Lung microvascular endothelial cell (primary cell): ENCODE results near the gene BHLHE23. TPM values are rescaled to one million over a fixed set of nuclear protein-coding genes. Genes with fewer than 3 reads are reported as not detected.

ENCODE experiments used
- DNase-seq, 2 donors: peaks; one replicate each; pipeline versions ENCODE4 v3.0.0 to v3.0.0-alpha.2; 2010; ENCODE audit warnings: low read depth in 2 of 2
- total RNA-seq: library from RNA; depleted of rRNA; stranded (reverse); fragments of >200 nt; gene quantifications from 2 replicates; pipeline ENCODE4 v1.2.1, GENCODE V29; 2014

Gene BHLHE23
- not detected in 2 replicates for total RNA-seq

DNA sequence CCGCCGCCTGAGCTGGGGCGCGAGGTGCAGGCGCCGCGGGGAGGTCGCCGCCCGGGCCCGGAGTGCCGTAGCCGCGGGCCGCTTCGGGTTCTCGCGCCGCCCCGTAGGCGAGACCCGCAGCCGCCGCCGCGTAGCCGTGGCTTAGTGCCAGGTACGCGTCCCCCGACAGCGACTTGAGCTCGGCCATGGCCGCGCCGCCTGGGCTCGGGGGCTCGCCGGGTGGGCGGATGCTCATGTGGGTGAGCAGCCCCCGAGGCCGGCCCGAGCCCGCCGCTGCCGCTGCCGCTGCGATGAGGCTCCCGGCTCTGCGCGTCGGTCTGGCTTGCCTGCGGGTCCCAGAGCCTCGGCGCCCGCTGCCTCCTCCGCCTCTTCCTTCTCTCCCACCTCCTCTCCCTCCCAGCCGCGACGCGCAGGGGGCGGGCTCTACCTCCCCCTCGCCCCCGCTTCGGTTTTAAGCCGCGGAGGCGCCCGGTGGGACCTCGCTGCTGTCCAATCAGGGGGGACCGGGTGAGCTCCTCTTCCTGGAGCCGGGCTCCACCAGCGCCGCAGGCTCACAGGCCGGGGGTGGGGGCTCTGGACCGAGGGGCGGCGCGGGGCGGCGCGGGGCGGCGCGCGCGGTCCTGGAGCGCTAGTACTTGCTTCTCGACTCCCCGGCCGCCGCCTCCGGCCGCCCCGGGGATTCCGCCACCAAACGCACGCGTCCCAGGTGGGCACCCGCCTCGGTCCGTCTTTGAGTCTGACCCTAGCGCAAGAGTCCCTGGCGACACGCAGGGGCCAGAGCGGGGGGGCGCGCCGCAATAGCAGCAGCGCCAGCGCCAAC is at the start of gene BHLHE23:
BHLHE23 (minus strand) TSS at position 425 of the 820 bp plus-strand sequence; CDS start at position 235, 190 bp downstream.
- no peak for DNase-seq

DNA sequence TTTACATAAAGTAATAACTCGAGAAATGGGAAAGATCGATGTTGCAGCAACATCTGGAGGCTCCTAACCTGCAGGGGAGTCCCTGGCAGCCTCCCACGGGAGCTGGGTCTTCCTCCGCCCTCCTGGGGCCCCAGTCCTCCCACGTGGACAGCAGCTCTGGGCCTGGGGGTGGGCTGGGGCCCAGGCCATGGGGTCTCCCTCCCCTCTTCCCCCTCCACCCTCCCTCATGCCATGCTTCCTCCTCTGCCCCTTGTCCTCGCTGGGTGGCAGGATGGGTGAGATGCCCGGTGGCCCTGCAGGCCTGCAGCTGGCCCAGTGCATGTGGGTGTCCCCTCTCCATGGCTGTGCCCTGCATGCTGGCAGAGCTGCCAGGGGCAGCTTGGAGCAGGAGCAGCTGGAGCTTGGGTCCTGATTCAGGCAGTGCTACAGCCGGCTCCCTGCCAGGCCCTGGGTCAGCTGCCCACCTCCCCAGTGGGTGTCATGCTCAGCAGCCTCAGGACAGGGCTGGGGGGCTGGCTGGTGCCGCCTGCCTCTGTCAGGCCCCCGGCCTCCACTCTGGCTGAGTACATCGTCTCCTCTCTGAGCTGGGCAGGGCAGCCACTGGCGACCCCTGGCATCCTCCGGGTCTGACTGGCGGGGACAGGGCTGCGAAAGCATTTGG is 48.9 kb upstream of the BHLHE23 start:
- DNase-seq, result no peak

DNA sequence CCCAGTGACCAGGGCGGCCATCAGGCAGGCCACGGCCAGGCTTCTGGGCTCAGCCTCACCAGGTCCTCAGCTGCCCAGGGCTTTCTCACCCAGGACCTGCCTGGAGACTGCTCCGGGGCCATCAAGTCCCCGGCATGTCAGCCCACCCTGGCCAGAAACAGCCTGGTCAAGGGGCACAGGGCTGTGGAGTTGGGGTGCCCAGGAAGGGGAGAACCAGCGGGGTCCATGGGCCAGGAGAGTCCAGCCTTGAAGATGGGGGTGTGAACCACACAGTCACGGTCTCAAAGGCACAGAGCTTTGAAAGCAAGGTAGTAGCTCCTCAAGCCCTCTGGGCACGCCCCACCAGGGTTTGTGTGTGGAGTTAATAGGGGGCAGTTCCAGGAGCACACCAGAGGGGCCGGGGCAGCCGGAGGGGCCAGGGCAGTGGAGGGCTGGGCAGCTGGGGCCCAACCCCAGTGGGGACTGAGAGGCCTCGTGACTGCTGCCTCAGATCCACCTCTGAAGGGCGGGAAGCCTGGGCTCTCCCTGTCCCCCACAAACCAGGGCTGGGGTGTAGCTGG is 48.0 kb upstream of the BHLHE23 start:
- DNase-seq, result no peak

DNA sequence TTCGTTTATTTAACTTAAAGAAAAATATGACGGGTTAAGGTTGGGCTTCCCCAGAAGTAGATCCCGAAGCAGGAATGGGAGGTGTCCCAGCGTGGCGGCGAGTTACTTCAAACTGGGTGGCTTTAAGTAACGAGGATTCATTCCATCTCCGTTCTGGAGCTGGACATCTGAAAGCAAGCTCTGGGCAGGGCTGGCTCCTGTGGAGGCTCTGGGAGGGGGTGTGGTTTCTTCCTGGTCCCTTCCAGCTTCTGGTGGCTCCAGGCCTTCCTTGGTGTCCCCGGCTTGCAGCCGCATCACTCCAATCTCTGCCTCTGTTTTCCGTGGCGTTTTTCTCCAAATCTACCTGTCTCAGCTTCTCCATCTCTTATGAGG is 47.3 kb upstream of the BHLHE23 start:
- no peak for DNase-seq

DNA sequence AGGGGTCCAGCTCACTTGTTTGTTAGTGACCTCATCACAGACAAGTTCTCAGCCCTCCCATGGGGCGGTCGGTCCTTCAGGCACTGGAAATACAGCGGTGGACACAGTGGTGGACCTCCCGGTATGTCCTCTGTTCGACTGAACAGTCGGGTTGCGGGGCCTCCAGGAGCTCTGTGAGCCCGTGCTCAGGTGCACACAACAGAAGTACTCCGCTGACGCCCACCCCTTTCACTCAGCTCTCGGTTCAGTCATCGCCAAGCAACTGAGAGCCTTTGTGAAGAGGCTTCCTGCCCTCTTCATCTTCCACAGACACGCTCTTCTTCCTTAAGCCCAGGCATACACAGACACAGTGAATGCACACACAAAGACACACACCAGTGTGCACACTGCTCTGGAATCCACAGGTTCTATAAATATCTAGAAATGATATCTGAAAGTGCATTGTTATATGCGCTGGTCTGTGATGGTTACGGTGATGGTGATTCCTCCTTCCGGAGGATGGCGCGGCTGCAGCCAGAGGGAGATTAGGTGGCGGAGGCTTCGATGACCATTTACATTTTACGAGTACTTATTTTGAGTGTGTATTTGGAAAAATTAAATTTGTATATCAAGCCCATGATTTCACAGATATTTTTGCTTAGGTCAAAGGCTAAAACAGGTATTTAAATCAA is 46.8 kb upstream of the BHLHE23 start:
- DNase-seq, result no peak

DNA sequence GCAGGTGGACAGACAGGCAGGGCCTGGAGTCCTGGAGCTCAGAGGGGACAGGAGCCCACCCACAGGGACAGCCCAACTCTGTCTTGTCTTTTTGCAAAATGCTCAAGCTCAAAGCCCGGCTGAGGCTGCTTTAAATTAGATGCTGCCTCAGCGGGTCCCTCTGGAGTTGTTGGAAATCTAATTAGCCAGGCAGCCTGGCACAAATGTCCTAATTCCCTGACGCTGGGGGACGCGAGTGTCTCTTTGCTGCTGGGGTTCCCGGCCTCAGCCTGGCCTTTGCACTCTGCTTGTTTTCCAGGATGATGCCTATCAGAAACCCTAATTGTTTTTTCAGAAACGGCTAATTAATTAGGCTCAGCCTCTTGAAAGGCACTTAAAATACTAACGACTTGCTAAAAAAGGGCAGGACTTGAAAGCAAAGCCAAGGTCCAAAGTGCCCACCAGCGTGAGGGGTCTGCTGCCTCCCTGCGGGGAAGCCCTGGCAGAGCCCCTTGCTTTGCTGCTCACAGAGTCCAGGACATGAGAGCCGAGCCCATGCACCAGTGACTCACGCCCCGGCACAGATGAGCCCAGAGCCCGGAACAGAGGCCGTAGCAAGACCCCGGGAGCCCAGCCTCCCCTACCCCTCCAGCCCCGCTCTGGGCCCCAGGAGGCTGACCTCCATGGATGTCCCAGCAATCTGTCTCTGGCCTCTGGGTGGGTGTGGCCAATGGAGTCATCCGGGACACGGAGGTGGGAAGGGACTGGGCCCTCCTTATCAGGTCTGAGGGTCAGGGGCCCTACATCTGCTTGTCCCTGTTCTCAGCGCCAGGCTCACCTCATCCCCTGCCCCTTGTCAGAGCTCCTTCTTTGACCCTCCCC is 46.0 kb upstream of the BHLHE23 start:
- DNase-seq, result no peak

DNA sequence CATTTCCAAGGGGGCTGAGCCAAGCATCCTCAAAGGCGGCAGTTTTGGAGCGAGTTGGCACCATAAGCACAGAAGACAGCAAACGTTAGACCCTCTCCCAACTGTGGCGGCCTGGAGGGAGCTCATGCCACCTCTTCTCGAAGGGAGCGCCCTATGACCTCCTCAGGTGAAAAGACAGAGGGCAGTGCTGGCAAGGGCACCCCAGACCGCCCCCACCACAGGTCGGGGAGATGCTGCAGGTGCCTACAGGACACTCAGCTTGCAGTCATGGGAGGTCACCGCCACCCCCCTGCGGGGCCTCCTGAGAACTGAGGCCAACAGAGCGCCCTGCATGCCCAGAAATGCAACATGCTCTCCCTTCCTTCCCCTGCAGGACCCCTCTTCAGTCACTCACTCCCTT is 45.1 kb upstream of the BHLHE23 start:
- DNase-seq, result no peak

DNA sequence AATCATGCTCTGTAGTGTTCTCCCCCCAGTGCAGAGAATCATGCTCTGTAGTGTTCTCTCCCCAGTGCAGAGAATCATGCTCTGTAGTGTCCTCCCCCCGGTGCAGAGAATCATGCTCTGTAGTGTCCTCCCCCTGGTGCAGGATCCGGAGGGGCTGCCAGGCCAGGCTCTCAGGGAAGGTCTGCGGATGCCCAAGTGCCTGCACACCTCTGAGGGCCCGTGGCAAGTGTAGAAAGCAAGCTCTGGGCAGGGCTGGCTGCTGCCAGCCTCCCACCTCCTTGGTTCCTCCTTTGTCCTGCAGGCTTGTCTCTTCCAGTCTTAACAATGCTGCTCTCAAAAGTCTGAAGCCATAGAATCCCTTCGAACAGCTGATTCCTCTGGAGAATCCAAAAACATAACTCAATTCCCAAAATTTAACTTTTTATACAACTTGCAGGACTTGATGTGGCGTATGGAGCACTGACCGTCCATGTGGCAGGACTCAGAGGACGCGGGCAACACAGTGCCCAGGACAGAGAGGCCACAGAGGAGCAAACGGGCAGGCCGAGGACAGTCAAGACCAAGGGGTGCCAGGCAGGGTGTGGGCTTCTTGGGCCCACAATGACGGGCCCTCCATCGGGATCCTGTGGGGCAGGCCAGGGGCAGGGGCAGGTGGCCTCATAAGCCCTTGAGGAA is 44.6 kb upstream of the BHLHE23 start:
- DNase-seq, result no peak

DNA sequence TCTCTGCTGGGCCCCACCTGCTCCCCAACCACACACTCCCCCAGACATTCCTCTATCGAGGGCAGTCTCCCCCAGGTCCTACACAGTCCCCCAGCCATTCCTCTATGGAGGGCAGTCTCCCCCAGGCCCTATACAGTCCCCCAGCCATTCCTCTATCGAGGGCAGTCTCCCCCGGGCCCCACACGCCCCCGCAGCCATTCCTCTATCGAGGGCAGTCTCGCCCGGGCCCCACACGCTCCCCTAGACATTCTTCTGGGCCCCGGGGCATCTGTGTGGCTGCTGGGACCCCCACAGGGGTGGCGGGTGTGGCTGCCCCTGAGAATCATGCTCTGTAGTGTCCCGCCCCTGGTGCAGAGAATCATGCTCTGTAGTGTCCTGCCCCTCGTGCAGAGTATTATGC is 43.6 kb upstream of the BHLHE23 start:
- DNase-seq, result no peak

DNA sequence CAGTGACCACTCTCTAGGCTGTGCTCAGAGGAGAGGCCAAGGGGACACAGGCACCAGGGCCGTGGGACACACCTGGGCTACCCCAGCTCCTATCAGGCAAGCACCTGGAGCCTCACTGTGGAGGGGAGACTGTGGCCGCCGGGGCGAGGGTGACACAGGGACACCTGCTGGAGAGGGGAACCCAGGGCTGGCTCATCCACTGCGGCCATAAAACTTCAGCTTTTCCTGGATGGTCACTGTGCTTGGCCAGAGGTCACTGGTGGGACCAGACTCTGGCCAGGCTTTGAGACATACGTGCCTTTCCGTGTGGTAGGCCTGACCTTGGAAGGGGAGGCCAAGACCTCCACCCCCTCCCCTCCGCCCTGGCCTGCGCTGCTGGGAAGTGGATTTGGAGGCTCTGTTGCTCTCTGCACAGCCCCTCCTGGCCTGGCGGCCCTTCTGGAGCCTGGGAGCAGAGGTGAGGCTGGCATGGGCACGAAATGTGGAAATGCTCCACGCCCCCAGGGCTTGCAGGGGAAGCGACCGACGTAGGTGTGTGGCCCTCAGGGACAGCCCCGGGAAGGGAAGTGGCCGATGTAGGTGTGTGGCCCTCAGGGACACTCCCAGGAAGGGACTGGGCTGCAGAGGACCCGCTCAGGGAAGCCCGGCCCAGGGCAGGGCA is 42.9 kb upstream of the BHLHE23 start:
- no peak for DNase-seq

DNA sequence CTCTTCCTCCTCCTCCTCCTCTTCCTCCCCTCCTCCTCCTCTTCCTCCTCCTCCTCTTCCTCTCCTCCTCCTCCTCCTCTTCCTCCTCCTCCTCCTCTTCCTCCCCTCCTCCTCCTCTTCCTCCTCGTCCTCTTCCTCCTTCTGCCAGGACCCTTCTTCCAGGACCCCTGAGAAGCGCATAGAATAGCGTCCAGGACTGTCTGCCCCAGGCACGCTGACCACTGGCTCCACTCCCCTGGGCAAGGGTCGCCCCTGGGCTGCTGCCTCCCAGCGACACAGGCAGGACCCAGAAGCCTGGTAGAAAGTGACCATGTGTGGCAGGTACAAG is 42.4 kb upstream of the BHLHE23 start:
- DNase-seq, result no peak

DNA sequence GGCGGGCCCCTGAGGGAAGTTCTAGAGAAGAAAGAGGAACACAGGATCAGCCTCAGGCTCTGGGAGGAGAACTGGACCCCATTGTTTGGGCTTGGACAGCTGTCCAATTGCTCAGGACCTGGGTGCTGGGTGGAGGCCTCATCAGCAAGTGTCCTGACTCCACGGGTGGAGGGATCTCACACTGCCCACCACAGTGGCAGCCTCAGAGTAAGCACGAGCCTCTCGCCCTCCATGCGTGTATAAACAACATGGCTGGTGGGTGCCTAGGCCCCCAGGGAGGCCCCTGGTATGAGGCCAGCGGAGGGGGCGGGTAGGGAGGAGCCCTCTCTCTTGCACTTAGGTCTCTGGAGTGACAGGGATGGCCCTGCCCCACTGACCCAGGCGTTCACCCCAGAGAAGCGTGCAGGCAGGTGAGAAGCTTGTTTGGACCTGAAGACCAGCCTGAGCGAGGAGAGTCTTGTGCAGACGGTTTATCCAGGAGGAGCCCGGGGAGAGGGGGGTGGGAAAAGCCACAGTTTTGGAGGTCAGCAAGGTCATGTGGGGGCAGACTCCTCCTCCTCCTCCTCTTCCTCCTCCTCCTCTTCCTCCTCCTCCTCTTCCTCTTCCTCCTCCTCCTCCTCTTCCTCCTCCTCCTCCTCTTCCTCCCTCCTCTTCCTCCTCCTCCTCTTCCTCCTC is 41.9 kb upstream of the BHLHE23 start:
- DNase-seq, result no peak

DNA sequence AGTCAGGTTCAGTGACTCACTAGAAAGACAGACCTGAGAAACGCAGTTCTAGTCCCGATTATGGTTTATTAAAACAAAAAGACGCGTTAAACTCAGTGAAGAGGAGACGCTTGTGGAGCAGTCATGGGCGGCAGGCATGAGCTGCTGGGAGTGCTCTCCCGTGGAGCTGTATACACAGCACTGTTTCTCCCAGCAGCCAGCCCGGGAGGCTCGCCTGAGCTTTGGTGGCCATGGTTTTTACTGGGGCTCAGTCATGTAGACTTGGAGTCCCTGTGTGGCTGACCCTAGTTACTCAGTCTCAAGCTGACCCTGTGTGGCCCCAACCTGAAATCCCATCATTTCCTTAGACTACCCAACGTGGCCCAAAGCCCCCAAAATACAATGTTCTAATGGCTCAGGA is 41.2 kb upstream of the BHLHE23 start:
- DNase-seq, result no peak

DNA sequence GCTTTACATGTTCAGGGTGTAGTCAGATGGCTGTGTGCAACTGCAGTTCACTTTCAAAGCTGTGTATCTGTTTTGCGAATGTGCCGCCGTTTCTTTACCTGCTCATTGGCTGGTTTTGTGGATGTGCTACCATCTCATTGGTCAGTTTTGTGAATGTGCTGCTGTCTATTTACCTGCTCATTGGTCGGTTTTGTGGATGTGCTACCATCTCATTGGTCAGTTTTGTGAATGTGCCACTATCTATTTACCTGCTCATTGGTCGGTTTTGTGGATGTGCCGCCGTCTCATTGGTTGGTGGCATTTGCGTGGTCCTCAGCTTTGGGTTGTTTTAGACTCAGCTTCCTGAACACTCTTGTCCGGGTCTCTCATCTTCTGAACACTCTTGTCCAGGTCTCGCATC is 40.5 kb upstream of the BHLHE23 start:
- DNase-seq, result no peak

DNA sequence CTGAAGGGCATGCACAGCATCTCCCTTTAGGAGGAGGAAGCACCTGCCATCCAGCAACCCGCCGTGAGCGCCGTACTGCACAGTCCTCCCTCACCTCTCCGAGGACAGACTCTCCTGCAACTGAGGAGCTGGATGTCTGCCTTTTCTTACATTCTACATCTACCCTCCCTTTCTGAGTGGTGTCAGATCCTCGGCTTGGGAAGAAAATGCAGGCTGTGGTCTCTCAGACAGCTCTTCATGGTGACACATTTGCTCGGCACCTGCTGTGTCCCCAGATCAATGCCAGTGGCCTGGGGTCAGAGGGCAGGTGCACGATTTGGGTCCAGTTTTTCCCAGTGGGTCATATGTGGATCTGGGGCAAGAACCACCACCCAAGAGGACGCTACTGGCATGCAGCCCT is 40.1 kb upstream of the BHLHE23 start:
- no peak for DNase-seq

DNA sequence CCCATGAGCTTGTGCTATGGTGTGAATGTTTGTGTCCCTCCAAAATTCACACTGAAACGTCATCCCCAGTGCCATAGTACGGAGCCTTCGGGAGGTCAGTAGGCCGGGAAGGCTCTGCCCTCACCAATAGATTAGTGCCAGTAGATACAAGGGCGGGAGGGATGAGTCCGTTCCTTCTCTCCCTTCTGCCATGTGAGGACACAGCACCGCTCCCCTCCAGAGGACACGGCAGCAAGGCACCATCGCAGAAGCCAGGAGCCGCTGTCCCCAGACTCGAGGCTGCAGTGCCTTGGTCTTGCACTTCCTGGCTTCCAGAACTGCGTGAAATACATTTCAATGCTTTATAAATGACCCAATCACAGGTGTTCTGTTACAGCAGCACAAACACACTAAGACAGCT is 39.2 kb upstream of the BHLHE23 start:
- no peak for DNase-seq

DNA sequence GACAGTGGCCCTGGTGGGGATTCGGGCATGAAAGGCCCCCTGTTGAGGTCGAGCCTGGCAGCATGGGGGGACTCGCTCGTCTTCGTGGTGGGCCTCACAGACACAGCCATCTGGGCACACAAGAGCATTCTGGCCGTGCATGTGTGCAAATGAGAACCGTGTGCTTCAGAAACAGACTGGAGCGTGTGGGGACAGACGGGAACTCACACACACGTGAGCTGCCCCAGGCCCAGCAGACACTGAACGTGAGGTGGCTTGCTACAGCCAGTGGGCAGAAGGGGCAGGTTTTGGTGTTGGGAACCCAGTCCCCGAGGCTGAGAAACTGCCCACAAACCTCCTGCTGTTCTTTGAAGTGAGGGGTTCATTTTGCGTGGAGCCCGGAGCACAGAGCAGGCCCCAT is 38.6 kb upstream of the BHLHE23 start:
- no peak for DNase-seq

DNA sequence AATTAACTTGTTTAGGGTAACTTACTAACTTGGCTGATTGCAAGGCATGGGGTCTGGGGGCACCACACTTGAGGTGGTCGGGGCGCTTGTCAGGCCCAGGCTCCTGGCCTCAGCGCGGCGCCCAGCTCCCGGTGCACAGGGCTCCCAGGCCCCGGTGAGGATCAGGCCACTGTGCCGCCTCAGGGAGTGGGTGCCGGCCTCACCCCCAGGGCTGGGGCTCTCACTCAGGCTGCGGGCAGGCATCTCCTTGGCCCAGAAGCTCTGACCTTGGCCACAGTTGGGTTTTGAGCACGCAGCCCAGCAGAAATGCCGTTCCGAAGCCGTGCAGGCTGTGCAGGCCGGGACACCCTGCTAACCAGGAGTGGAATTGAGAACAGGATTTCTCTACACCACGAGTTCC is 37.8 kb upstream of the BHLHE23 start:
- DNase-seq, result no peak

DNA sequence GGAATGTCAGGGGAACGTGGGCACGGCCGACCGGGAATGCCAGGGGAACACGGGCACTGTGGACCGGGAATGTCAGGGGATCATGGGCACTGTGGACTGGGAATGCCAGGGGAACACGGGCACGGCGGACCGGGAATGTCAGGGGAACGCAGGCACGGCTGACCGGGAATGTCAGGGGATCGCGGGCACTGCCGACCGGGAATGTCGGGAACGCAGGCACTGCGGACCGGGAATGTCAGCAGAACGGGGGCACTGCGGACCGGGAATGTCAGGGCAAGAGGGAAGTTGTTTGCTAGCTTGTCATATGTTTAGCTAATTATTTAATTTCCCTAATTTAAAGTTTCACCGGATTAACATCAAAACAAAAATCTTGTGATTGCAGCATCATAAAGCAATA is 37.4 kb upstream of the BHLHE23 start:
- no peak for DNase-seq
